HG02973 (cell line): ENCODE data around the gene NT5DC4.
"Not testable (repeated sequence)": the region's sequence is repeated elsewhere in the genome, so short reads cannot be mapped to it uniquely, and the experiment has no call there.

Experiments used
- ATAC-seq: cut with Tn5 transposase; IDR thresholded peaks from one replicate; pipeline ENCODE4 v1.9.1; 2021; ENCODE audit warnings: moderate library complexity; ENCODE audit not compliant: unreplicated experiment

NT5DC4 gene

DNA sequence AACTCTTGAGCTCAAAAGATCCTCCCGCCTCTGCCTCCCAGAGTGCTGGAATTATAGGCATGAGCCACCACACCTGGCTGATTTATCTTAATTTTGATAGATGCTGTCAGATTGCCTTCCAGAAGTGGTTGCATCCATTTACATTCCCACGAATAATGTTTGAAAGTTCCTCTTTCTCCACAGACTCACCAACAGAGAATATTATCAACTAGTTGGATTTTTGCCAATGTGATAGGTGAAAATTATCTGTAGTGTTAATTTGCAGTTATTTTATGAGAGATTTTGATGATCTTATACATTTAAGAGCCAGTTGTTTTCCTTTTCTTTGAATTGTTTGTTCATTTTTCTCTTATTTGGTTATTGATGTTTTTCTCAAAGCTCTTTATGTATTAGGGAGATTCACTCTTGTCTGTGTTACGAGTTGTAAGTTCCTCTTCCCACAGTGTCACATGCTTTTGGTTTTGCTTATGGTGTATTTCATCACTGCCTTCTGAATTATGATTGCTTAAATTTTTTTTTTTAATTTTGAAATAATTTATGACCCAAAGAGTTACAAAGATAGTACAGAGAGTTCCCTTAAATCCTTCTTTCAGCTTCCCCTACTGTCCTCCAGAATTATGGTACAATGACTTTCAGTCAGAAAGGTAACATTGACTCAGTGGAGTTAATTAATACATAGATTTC, 20.7 kb upstream of the NT5DC4 start:
- no peak for ATAC-seq

DNA sequence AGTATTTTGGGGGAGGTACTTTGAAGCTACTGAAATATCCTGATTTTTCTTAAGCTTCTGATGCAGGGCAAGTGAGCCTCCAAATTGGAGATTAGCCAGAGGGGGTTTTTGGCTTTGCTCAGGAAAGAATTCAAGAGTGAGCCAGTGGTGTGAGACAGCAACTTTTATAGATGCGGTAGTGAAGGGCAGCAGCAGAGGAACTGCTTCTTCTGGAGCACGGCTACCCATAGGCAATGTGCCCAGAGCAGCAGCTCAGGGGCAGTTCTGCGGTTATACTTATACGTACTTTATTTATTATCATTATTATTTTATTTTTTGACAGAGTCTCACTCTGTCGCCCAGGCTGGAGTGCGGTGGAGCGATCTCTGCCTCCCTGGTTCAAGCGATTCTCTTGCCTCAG, 19.8 kb upstream of the NT5DC4 start:
- no peak for ATAC-seq

DNA sequence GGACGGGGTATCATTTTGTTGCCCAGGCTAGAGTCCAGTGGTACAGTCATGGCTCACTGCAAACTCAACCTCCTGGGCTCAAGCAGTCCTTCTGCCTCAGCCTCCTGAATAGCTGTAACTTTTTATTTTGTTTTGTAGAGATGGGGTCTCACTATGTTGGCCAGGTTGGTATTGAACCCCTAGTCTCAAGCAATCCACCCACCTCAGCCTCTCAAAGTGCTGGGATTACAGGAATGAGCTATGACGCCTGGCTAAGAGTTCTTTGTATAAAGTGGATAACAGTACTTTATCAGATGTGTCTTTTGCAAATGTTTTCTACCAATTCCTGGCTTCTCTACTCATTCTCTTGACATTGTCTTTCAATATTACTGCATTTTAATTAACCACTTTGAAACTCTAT, 17.1 kb upstream of the NT5DC4 start:
- no peak for ATAC-seq

DNA sequence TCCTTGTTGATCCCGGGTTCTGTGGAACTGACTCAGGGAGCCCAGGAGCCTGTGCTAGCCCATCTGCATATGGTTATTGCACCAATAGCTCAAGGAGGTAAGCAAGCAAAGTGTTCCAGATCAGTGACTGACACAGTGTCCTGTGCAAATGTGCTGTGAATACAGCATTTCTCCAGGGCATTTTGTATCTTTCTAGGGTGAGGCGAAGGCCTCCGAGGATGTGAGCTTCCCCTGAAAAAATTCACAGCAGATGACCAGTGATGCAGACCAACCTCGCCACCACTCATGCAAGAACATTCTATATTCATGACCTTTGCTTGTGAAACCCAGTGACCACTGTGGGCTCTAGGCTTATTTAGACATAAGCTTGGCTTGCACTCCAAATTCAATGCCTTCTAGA, 15.2 kb upstream of the NT5DC4 start:
- ATAC-seq = no peak

DNA sequence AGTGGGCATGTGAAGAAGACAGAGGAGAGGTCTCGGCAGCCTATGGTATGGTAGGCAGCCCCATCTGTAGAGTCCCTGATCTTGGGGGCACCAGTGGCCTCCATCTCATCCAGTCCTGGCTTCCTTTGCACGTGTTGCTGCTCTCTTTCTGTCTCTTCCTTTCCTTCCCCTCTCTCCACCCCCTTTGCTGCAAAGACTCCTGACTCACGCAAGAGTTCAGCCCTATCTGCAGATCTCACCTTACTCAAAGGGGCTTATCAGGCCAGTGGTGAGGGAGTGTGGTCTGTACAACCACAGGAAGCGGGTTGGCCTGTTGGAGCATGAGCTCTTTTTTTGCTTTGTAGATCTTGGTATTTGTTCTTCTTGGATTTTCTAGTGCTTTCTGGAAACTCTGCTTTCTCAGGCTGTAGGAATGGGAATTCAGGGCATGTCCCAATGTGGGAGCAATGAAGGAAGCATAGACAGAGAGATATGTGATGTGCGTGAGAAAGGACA, 14.6 kb upstream of the NT5DC4 start:
- ATAC-seq = no peak

DNA sequence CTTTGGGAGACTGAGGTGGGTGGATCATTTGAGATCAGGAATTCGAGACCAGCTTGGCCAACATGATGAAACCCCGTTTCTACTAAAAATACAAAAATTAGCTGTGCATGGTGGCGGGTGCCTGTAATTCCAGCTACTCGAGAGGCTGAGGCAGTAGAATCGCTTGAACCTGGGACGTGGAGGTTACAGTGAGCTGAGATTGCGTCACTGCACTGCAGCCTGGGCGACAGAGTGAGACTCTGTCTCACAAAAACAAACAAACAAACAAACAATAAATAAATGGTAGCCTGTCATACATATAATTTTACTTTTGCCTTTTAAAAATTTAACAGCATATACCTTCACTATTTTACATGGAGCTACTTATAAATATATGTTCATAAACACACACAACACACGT, 13.9 kb upstream of the NT5DC4 start:
- ATAC-seq = not testable (repeated sequence)

DNA sequence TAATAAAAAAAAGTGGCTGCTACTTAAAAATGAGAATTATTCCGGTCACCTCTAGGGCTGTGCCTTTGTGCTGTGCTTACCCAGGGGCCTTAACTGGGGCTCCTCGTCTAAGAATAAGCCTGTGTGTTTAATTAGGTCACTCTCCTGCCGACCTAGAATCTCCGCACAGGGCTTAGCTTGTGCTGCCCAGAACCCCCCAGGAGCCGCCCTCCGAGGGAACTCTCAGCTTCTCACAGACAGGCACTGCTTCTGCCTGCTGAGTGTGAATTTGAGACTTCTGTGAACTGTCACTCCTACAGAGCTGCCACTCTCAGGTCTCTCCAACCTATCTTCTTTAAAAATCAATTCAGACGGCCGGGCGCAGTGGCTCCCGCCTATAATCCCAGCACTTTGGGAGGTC, 11.9 kb upstream of the NT5DC4 start:
- no peak for ATAC-seq

DNA sequence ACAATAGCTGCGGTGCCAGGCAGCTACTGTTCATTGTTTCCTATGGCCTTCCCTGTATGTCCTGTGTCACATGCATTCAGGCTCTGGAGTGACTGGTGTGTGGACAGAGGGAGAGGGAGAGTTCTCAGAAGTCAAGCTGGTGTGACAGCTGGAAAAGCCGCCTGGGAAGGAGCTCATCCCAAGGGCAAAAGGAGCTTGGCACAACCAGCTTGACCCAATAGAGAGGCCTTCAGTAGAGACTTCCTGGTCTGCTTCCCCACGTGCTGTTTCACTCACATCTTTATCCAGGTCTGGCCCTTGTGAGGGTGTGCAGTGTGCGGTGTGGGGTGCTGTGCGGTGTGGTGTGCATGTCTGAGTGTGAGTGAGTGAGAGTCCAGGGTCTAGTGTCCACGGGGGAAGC, 11.1 kb upstream of the NT5DC4 start:
- ATAC-seq = no peak

DNA sequence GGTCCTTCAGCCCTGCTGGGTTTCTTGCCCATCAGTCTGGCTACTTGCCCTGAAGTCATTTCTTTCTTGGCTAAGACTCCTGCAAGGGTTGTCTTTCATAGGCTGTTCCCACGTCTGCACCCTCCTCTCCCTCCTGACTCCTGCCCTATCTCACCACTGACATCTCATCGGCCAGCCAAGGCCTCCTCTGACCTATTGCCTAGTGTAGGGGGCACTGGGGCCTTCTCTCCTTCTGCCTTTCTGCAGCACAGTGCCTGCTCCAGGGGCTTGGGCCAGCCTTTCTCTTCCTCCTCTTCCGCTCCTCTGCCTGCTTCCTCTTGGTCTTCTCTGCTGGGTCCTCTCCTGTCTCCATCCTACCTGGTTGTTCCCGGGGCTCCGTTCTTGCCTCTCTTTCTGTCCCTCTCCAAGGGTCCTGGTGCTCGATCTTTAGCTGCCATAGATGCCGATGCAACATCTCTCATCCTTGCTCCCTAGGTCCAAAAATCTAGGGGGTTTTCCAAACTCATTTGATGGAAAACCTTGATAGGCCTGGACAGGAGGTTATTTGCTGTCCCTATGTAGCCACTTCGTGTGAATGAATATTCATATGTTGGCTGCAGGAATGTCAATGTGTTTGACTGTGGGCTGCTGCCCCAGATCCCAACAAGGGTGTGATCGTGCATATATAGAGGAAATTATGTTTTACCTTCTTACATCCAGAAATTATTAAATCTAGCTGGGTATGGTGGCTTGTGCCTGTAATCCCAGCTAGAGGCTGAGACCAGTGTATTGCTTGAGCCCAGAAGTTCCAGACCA, 9.7 kb upstream of the NT5DC4 start:
- no peak for ATAC-seq

DNA sequence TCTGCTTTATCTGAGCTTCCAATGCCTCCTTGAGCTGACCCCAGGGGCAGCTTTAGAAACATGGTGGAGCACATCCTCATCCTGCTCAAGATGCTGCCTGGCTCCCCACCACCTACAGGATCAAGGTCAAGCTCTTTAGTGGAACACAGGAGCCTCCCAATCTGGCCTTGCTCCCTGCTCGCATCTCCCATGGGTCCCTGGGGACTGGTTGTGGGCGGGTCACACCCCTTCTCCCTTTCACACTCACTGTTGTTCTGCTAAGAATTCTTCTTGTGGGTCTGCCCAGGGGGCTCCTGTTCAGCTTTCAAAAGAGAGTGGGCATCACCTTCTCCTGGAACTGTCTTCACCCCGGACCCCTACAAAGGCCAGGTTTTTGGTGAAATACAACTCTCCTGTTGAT, 8.4 kb upstream of the NT5DC4 start:
- no peak for ATAC-seq

DNA sequence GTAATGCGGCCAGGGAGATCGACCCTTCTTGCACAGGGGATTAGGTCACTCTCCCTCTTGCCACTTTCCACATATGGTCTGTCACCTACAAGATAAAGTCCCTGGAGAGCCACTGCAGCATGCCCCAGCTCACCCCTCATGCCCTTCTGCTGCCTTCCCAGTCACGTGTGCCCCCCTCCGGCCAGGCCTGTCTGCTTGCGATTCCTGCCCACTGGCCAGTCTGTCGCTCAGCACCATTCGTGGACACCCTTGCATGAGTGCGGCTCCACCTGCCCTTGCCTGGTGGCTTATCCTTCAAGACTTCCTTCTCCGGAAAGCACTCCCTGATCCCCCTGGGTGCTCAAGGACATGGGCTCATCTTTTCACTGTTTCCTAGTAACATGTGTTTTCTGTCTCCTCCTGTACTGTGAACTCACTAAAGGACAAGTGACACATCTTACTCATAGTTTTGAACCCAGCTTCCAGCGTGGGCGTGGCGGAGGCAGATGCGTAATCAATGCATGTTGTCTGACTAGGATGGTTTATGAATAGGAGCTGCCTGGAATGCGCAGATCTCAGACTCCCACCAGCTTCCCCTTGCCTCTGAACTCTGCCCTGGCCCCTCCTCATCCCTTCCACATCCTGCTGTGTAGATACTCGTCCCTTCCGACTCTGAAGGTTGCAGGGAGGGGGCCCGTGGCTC, 7.8 kb upstream of the NT5DC4 start:
- no peak for ATAC-seq

DNA sequence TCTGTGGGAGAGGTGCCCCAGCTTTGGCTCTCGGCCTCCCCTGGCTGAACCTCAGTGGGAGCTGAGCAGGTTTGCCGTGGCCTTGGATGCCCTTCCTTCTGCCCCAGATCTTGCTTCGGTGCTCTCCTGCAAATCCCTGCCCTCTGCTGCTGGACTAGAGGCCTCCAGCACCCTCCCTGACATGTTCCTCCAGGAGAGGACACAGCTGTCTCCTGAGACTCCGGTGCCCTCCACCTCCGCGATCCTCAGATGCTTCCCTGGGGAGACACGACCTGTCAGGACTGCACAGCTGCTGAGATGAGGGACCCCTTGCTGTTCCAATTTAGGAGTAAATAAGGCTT, 7.3 kb upstream of the NT5DC4 start:
- ATAC-seq = no peak

DNA sequence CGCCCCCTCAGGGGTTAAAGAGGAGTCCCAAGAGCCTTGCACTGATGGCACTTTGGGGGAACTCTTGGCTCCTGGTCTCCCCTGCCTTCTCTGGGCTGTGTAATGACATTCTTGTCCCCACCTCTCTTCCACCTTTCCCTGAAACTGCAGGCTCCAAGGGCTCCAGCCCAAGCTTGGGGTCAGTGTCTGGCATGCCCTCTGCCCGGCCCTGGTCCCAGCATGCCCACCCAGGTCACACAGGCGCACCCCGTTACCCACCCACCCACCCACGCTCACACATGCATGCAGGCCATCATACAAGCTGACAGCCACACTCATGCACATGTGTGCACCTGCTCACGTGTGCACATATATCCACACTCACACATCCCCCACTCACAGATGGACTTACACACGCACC, 6.9 kb upstream of the NT5DC4 start:
- no peak for ATAC-seq

DNA sequence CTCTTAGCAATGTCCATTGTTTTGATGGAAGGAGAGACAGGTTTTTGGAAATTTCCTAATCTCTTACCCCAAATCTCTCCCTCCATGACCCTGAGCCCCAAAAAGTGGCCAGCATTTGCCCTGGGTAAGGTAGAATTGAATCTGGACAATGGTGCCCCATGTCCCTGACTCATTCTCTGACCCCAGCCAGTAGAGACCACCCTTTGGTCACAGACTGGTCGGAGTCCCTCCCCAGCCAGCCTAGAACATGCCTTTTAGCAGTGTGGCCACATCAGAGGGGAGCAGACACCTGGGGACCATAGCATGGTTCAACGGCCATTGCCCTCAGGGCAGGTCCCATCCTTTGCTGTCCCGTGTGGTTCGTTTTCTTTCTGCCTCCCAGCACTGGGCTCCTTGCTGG, 6.5 kb upstream of the NT5DC4 start:
- ATAC-seq = no peak

DNA sequence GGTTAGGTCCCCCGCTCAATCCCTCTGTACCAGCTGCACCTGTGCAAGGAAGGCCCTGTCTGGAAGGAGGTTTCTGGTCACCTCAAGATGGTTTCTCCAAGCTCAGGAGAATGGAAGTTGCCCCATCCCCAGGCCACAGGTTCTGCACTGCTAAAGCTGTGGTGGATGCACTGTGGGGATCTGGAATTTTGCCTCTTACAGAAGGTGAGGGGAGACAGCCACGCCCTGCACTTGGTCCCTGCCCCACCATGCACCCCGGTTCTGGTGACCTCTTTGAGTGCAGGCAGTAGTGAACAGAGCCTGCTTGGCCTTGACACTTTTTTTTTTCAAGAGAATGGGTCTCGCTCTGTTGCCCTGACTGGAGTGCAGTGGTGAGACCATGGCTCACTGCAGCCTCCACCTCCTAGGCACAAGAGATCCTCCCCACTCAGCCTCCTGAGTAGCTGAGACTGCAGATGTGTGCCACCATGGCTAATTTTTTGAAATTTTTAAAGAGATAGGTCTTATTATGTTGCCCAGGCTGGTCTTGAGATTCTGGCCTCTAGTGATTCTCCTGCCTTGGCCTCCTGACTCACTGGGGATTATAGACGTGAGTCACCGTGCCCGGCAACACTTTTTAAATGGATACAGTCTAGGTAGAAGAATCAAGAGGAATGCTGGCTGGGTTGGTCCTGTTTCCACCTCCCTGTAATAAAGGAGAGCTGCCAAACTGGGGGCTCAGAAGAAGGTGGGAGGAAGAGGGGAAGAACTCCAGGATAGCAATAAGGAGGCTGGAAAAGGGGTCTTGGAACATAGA, 5.8 kb upstream of the NT5DC4 start:
- ATAC-seq = no peak

DNA sequence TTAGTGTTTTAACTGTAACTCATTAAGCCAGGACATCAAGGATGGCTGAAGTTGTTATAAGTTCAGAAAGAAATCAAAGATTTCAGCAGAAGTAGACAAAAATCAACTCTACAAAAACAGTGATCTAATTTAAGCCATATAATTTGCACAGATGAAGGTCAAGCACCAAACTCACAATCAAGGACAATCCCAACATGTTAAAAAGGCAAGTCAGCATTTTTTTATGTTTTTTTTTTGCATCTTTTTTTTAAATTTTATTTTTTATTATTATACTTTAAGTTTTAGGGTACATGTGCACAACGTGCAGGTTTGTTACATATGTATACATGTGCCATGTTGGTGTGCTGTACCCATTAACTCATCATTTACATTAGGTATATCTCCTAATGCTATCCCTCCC, 4.7 kb upstream of the NT5DC4 start:
- ATAC-seq = not testable (repeated sequence)

DNA sequence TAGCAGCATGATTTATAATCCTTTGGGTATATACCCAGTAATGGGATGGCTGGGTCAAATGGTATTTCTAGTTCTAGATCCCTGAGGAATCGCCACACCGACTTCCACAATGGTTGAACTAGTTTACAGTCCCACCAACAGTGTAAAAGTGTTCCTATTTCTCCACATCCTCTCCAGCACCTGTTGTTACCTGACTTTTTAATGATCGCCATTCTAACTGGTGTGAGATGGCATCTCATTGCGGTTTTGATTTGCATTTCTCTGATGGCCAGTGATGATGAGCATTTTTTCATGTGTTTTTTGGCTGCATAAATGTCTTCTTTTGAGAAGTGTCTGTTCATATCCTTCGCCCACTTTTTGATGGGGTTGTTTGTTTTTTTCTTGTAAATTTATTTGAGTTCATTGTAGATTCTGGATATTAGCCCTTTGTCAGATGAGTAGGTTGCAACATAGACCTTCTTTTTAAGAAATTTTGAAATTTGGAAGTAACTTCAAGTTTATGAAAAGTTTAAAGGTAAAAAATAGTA, 3.9 kb upstream of the NT5DC4 start:
- ATAC-seq = not testable (repeated sequence)

DNA sequence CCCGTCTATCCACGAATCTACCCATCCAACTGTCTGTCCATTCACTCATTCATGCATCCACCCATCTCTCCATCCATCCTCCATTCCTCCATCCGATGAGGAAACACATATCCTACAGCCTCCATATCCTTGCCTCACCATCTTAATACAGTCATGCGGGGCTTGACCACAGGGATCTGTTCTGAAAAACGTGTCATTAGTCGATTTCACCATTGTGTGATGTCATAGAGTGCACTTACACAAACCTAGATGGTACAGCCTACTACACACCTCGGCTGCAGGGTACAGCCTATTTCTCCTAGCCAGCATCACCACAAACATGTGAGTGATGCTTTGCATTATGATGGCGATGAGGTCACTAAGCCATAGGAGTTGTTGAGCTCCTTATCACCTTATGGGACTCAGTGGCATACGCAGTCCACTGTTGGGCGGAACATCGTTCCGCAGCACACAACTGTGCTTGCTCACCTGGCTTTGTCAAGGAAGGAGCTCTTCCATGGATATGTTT, 1.9 kb upstream of the NT5DC4 start:
- ATAC-seq = no peak

DNA sequence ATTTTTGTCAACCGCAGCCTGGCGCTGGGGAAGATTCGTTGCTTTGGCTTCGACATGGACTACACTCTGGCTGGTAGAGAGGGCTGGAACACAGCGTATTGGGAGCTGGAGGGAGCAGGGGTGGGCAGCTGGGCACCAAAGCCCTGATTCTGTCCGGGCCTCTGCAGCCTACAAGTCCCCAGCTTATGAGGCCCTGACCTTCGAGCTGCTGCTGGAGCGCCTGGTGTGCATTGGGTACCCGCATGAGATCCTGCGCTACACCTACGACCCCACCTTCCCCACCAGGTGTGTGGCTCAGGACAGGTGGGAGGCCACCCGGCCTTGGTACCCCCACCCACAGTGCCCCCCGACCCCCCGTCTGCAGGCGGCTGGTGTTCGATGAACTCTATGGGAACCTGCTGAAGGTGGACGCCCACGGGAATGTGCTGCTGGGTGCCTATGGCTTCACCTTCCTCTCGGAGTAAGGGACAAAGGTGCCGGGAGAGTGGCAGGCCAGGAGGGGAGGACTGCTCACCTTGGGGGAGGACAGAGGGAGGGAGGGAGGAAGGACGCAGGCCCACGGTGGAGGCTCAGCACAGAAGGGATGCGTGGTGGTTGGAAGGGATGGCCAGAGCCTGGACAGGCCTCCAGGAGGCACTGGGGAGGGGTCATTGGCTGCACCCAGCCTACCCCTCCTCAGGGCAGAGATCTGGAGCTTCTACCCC, 1.2 kb downstream of the NT5DC4 start:
- no peak for ATAC-seq
